ELF-1 (cell line): ENCODE data around the gene GNG13.

Source experiments
- DNase-seq: peaks from one replicate; pipeline ENCODE4 v3.0.0-alpha.2; 2016; ENCODE audit warnings: low read depth, low spot score

The GNG13 gene

DNA sequence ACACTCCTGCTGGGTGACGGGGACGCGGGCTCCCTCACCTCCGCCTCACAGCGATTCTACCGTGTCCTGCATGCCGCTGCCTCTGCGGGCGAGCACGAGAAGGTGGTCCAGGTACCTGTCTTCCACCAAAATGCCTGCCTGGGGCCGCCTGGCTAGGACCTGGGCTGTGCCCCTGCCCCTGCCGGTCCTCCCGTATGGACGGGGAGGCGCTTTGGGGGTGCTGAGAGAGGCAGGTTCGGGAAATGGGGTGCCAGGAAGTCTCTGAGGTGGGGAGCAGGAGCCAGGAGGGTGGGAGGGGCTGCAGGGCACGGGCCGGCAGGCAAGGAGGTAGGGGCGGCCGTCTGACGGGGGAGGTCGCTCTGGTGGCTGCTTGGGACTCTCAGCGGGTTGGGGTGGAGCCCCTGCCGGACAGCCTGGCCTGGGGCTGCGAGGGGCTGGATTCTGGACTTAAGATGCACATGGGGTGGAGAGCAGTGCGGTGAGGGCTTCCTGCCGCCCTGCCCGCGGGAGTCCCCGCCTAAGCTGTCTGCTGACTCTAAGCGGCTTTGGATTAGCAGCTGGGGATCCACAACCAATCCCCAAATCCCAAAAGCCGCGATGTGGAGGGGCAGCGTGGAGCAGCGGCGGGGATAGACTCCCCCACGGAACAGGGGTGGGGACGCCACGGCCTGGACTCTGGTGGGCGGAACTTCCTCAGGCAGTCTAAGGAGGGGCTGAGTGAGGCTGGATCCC, 6.3 kb downstream of the GNG13 start:
- DNase-seq, result no peak

DNA sequence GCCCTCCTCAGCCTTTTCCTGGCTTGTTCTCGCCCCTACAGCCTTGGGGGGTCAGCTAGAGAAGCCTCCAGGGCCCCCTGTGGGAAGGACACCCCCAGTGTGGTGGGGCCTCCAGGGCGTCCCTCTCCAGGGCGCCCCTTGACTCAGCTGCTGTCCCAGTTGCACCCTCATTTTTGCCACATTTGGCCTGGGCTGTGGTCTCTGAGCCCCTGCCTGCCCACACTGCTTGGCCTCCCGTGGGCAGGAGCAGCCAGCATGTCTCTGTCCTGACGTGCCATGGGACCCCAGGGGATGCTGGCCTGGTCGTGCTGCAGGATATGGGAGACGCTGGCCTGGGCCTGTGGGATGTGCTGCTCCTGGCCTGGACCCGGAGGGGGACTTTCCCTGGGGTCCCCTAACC, 7.1 kb downstream of the GNG13 start:
- DNase-seq, result no peak

DNA sequence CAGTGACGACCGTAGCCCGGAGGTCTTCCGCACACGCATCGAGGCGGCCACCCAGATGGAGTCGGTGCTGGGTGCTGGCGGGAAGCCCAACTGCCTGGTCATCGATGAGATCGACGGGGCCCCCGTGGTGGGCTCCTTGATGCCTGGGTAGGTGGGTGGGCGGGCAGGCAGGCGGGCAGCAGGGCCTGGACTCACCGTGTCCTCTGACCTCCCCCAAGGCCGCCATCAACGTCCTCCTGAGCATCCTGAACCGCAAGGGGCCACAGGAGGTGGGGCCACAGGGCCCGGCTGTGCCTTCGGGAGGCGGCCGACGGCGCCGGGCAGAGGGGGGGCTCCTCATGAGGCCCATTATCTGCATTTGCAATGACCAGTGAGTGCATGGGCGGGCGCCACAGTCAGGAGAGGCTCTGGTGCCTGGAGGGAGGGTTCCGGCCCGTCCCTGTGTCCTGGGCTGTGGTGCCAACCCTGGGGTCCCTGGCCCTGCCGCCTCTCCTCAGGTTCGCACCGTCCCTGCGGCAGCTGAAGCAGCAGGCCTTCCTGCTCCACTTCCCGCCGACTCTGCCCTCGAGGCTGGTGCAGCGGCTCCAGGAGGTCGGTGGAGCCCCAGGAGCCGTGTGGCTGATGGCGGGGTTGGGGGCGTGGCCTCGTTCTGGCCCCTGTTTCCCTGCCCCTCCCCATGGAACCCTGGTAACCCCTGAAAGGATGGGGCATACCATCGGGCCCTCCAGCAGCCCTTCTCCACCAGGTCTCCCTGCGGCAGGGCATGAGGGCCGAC, 8.1 kb downstream of the GNG13 start:
- no peak for DNase-seq

GRCh38 chr16:791131-791530, 9.4 kb downstream of the GNG13 start:
- DNase-seq, result no peak

DNA sequence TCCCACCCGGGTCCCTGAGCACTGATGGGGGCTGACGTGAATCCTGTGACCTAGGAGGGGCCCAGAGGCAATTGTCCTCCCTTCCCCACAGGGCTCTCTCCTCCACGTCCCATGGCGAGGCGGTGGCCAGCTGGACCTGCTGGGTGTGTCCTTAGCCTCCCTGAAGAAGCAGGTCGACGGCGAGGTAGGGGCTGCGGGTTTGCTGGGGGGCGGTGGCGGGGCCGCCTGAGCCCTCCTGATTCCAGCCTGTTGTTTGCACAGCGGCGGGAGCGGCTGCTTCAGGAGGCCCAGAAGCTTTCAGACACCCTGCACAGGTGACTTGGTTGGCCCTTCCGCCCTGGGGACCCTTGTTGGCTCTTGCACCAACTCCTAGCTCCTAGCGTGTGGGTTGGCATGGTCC, 10.4 kb downstream of the GNG13 start:
- DNase-seq, result no peak

GRCh38 chr16:789191-789850, 11.2 kb downstream of the GNG13 start:
- no peak for DNase-seq

DNA sequence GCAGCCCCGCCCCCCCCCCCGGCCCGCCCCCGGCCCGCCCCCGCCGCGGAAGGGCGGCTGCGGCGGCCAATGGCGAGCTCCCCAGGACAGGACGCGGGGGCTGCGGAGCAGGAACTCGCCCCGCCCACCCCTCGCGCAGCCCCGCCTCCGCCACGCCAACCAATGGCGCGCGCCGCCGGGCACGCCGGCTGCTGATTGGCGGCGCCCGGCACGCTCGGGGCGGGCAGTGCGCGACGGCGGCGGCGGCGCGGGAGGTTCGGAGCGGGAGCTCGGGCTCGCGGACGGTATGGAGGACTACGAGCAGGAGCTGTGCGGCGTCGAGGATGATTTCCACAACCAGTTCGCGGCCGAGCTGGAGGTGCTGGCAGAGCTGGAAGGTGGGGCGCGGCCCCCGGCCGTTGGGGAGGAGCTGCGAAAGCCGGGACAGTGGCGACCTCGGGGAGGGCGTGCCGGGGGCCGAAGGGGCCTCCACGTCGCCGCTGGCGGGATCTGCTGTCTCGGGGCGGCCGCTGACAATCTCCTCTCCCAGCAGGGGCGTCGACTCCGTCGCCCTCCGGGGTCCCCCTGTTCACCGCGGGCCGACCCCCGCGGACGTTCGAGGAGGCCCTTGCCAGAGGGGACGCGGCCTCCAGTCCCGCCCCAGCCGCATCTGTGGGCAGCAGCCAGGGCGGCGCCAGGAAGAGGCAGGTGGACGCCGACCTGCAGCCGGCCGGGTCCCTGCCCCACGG, 12.0 kb downstream of the GNG13 start, which contains the start of gene CHTF18:
CHTF18 (plus strand) TSS at position 222 of the 728 bp plus-strand sequence; CDS start at position 287, 65 bp downstream.
- DNase-seq, result peak; percentile 86

GRCh38 chr16:787978-788398, 12.5 kb downstream of the GNG13 start, which contains the start of gene RPUSD1:
Gene RPUSD1, minus strand, starts transcription at chr16:788381. Its CDS starts 644 bp downstream, at chr16:787737.
- peak; percentile 53 for DNase-seq

DNA sequence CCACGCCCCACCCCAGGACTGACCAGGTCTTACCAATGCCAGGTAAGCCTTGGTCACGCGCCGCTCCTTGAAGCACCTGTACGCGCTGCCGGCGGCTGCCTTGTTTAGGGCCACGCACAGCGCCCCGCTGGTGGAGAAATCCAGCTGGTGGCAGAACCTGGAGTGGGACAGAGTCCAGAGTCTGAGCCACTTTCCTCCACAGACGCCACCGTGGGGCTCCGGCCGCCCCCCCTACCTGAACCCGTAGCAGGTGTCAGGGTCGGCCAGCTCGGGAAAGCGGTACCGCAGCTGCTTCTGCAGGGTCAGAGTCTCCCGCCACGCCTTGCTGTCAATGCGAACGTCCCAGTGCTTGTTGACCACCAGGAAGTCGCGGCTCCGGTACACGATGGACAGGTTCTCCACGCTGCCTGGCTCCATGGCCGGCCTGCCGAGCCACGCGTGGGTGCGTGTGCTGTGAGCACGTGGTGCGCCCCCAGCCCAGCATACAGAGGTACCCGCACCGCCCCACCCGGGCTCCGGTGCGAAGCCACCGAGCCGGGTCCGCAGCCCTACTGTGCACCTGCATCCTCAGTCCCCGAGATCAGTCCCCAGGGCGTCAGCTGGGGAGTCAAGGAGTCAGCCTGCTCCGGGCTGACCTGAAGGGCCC, 13.1 kb downstream of the GNG13 start:
- no peak for DNase-seq

DNA sequence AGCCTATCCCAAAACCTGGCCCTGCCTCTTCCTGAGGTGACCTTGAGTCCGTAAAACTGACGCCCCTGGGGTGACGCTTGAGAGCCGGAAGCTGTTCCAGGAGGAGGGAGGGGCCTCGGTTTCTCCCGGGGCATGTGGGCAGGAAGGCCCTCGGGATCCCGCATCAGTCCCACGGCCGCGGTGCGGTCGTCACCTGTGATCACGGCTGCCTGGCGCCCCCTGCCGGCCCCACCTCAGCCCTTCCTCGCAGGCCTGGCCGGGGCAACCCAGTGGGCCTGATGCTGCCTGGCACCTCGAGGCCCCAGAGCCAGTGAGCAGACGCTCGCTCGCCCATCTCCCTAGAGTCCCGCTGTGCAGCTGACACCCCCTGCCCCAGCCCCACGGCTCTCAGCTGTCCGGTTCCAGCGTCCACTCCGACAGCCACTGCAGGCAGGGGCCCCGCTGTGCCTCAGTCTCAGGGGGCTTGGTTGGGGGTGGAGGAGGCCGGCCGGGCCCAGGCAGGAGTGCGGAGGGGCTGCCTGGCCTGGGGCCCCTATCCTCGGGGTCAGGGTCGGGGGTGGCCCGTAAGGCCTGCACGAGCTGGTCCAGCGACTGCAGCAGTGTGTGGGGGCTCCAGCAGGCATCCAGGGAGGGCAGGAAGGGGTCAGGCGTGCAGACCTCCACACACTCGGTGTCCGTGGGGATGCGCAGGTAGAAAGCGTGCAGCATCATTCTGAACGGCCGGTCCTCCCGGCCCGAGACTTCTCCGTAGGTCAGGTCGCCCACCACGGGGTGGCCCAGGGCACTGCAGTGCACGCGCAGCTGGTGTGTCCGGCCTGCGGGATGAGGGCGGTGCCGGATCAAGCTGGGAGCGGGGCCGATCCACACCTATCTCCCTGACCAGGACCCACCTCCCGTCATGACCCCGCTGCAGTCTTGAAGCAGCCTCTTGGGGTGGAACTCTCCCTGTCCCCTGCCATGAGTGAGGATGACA, 14.7 kb downstream of the GNG13 start:
- peak; percentile 82 for DNase-seq

- no peak for DNase-seq
These were observed 16.1 kb downstream of the GNG13 start for GRCh38 chr16:784431-784830.

GRCh38 chr16:783404-784161, 17.0 kb downstream of the GNG13 start:
- DNase-seq, result no peak

GRCh38 chr16:782766-783403, 17.6 kb downstream of the GNG13 start:
- no peak for DNase-seq

DNA sequence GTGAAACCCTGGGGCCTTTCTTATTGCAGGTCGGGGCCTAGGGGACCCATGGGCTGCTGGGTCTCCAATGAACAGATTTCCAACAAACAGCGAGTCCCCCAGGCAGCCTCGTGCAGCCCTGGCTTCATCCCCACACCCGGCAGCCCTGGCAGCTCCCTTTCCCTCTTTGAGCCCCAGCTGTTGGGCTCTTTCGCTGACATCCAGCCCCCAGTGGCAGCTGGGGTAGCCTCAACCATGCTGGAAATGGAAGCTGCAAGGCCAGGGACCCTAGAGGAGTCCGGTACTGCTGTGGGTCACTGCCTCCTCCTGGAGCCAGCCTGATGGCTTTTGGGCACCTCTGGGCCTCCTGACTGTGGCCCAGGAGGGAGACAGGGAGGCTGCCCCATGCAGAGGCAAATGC, 18.3 kb downstream of the GNG13 start:
- DNase-seq, result no peak

DNA sequence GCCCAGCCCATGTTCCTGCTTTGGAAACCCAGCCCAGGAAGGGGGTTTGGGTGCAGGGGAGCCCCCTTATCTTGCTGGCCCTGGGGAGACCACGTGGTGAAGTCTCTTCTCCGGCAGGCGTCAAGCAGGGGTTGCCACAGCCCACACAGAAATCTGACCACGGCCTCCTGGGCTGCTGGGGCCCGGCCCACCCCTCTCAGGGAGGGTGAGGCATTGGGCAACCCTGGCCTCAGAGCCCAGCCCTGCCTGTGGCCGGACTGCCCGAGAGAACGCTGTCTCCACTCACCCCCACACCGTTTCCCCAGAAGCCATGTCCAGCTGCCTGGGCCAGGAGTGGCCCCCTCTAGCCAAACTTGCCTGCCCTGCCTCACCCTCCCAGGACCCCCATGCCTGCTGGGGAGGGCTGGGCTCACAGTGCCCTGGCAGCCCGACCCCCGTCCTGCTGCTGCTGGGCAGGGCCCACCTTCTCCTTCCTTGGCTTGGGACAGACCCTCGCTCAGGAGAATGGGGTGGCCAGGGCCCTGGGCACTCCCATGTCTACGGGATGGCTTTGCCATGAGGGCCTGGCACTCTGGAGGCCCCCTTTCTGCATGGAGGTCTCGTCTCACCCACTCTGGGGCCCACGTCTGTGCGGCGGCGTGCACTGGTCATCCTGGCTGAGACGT, 19.1 kb downstream of the GNG13 start:
- DNase-seq, result no peak

- no peak for DNase-seq
These were observed 20.2 kb downstream of the GNG13 start for GRCh38 chr16:780296-780695.

- DNase-seq, result no peak
These were observed 21.0 kb downstream of the GNG13 start for GRCh38 chr16:779561-779960.

DNA sequence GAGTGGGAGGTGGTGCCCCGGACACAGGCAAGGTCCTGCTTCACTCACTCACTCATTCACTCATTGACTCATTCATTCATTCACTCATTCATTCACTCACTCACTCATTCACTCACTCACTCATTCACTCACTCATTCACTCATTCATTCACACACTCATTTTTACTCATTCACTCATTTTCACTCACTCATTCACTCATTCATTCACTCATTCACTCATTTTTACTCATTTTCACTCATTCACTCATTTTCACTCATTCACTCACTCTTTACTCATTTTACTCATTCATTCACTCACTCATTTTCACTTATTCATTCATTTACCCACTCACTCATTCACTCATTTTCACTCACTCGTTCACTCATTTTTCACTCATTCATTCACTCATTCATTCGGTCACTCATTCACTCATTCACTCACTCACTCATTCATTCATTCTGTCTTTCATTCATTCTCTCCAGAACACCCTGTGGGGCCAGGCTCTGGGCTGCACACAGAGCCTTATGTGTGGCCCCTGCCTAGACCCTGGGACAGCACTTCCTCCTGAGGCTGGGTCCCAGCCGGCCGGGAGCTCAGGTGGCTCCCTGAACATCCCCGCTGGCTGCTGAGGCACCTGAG, 21.5 kb downstream of the GNG13 start:
- no peak for DNase-seq
